ENCODE results near the gene ACOT4.

DNA sequence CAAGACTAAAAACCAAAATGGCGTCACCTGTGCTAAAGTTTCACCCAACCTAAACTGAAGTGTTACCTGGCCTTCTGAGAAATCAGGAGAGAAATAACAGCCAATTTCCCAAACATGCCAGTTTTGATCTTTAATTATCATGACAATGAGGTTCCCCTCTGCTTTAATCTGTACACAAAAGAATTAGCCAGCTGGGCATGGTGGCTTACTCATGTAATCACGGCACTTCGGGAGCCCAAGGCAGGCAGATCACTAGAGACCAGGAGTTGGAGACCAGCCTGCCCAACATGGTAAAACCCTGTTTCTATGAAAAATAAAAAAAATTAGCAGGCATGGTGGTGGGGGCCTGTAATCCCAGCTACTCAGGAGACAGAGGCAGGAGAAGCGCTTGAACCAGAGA, 37.8 kb upstream of the ACOT4 start:
- TF ChIP-seq, protein P1, sequence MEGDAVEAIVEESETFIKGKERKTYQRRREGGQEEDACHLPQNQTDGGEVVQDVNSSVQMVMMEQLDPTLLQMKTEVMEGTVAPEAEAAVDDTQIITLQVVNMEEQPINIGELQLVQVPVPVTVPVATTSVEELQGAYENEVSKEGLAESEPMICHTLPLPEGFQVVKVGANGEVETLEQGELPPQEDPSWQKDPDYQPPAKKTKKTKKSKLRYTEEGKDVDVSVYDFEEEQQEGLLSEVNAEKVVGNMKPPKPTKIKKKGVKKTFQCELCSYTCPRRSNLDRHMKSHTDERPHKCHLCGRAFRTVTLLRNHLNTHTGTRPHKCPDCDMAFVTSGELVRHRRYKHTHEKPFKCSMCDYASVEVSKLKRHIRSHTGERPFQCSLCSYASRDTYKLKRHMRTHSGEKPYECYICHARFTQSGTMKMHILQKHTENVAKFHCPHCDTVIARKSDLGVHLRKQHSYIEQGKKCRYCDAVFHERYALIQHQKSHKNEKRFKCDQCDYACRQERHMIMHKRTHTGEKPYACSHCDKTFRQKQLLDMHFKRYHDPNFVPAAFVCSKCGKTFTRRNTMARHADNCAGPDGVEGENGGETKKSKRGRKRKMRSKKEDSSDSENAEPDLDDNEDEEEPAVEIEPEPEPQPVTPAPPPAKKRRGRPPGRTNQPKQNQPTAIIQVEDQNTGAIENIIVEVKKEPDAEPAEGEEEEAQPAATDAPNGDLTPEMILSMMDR (IDR thresholded peaks at IDR 0.05) = no peak
- no peak for TF ChIP-seq POLR2A (IDR thresholded peaks at IDR 0.05)

All from ovary (tissue), 3 donors.